Thyroid gland (tissue), 4 donors: ENCODE results near the gene MTHFD1L.

Source experiments
- POLR2A ChIP-seq, 2 donors: fragments of 450-650 bp; IDR thresholded peaks; one replicate each; pipeline ENCODE4 v1.6.1; 2017; ENCODE audit warnings: antibody characterized with exemption in 2 of 2, mild to moderate bottlenecking in 2 of 2, moderate library complexity in 1 of 2
- TF ChIP-seq, protein P1 (sequence below), 6 experiments: fragments of 200-600 bp in 3 of 6; fragments of 450-650 bp in 3 of 6; sonication (generic) in 3 of 6; IDR thresholded peaks; one replicate each; pipeline ENCODE4 v1.5.1; 2016 to 2019; ENCODE audit warnings: antibody characterized with exemption in 6 of 6, mild to moderate bottlenecking in 2 of 6, inconsistent platforms in 1 of 6, moderate library complexity in 1 of 6

DNA sequence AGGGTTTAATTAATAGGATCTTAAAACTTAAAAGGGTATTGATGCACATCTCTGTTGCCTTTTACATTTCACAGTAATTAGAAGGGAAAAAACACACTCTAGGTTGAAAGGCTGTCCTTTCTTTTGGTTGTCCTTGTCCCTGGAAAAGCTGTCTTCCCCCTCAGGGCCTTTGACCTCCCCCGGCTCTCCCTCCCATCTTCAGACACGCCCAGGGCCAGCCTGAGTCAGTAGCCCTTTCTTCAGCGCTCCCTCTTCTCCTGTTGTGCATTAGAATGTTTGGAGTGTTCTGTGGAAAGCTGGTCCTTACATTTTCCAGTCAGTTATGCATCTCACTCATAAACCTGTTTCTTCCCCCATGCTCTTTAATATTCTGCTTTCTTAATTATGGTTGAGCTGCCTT, 157.0 kb downstream of the MTHFD1L start:
- TF ChIP-seq, protein P1, sequence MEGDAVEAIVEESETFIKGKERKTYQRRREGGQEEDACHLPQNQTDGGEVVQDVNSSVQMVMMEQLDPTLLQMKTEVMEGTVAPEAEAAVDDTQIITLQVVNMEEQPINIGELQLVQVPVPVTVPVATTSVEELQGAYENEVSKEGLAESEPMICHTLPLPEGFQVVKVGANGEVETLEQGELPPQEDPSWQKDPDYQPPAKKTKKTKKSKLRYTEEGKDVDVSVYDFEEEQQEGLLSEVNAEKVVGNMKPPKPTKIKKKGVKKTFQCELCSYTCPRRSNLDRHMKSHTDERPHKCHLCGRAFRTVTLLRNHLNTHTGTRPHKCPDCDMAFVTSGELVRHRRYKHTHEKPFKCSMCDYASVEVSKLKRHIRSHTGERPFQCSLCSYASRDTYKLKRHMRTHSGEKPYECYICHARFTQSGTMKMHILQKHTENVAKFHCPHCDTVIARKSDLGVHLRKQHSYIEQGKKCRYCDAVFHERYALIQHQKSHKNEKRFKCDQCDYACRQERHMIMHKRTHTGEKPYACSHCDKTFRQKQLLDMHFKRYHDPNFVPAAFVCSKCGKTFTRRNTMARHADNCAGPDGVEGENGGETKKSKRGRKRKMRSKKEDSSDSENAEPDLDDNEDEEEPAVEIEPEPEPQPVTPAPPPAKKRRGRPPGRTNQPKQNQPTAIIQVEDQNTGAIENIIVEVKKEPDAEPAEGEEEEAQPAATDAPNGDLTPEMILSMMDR (IDR thresholded peaks at IDR 0.05), result no peak
- no peak for TF ChIP-seq POLR2A (IDR thresholded peaks at IDR 0.05)
